ENCODE results near the gene IGSF8.

DNA sequence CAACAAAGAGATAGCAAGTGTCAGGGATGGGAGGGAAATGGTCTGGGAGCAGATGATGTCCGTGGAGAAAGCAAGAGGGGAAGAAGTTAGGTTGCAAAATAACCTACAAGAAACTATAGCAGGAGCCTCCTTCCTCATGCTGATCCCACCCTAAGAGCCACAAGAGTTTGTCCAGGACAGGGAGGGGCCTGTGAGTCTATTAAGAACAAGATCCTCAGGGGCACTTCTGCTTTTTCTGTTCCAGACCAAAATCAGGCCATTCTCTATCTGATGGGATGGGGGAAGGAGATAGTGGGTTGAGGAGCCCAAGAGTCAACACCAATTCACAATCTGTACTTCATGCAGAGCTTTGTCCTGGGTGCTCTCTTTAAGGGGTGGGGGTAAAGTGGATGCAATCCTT lies 45.3 kb upstream of the IGSF8 start:
- TF ChIP-seq, protein P1, sequence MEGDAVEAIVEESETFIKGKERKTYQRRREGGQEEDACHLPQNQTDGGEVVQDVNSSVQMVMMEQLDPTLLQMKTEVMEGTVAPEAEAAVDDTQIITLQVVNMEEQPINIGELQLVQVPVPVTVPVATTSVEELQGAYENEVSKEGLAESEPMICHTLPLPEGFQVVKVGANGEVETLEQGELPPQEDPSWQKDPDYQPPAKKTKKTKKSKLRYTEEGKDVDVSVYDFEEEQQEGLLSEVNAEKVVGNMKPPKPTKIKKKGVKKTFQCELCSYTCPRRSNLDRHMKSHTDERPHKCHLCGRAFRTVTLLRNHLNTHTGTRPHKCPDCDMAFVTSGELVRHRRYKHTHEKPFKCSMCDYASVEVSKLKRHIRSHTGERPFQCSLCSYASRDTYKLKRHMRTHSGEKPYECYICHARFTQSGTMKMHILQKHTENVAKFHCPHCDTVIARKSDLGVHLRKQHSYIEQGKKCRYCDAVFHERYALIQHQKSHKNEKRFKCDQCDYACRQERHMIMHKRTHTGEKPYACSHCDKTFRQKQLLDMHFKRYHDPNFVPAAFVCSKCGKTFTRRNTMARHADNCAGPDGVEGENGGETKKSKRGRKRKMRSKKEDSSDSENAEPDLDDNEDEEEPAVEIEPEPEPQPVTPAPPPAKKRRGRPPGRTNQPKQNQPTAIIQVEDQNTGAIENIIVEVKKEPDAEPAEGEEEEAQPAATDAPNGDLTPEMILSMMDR (IDR thresholded peaks at IDR 0.05; ENCODE audit: low read depth, low read length, poor library complexity, severe bottlenecking): no peak
- TF ChIP-seq EZH2phosphoT487 (IDR thresholded peaks at IDR 0.05; ENCODE audit: borderline replicate concordance, low read length): no peak
